Osteocyte (in vitro differentiated cells): ENCODE measurements around the gene UBXN11. TPM values are rescaled to one million over a fixed set of nuclear protein-coding genes. Genes with fewer than 3 reads are reported as not detected.
A peak's percentile ranks its signal among the peaks of the same experiment; 100 is the strongest.

Experiments used
- DNase-seq: peaks from one replicate; pipeline ENCODE4 v3.0.0; 2021; ENCODE audit warnings: mixed read lengths; ENCODE audit not compliant: unreplicated experiment; ENCODE audit errors: extremely low spot score
- H3K27ac Mint-ChIP-seq: one replicate; pipeline ENCODE4 v1.8.0; 2021; ENCODE audit warnings: mild to moderate bottlenecking, mixed read lengths; ENCODE audit not compliant: unreplicated experiment
- H3K27me3 Mint-ChIP-seq: one replicate; pipeline ENCODE4 v1.8.0; 2021; ENCODE audit warnings: mixed read lengths; ENCODE audit not compliant: unreplicated experiment
- H3K36me3 Mint-ChIP-seq: one replicate; pipeline ENCODE4 v1.8.0; 2021; ENCODE audit warnings: mixed read lengths; ENCODE audit not compliant: unreplicated experiment
- H3K4me1 Mint-ChIP-seq: one replicate; pipeline ENCODE4 v1.8.0; 2021; ENCODE audit warnings: mixed read lengths; ENCODE audit not compliant: unreplicated experiment
- H3K4me3 Mint-ChIP-seq: one replicate; pipeline ENCODE4 v1.8.0; 2021; ENCODE audit warnings: mild to moderate bottlenecking, moderate library complexity, mixed read lengths; ENCODE audit not compliant: unreplicated experiment
- H3K9me3 Mint-ChIP-seq: one replicate; pipeline ENCODE4 v1.8.0; 2021; ENCODE audit warnings: mixed read lengths; ENCODE audit not compliant: unreplicated experiment
- CTCF ChIP-seq: fragments of 200-600 bp; sonication (generic); IDR thresholded peaks from 2 replicates; pipeline ENCODE4 v1.5.0; 2021; ENCODE audit warnings: antibody characterized with exemption, mild to moderate bottlenecking, moderate library complexity
- total RNA-seq: library from RNA; stranded (reverse); gene quantifications from 2 replicates; pipeline ENCODE4 v1.2.1, GENCODE V29; 2021

The UBXN11 gene
- total RNA-seq, 1 donor from 2014 or later: 17.0 TPM

GRCh38 chr1:26239936-26240335 is 66.5 kb downstream of the UBXN11 start:
- no peak for DNase-seq
- Mint-ChIP-seq H3K27me3 (no peaks in the 10 kb centered on the region), H3K36me3 (peaks cover 11% of the 10 kb centered on the region), H3K27ac (peak overlapping the region; percentile 79), H3K9me3 (no peaks in the 10 kb centered on the region), H3K4me1 (peaks cover 46% of the 10 kb centered on the region), H3K4me3 (peak overlapping the region; percentile 19)
- no peak for TF ChIP-seq CTCF

GRCh38 chr1:26237230-26237966 is 69.0 kb downstream of the UBXN11 start:
- Mint-ChIP-seq H3K9me3 (no peaks in the 10 kb centered on the region), H3K27me3 (no peaks in the 10 kb centered on the region), H3K4me3 (peak overlapping the region; percentile 12), H3K4me1 (peaks cover 50% of the 10 kb centered on the region), H3K27ac (peak overlapping the region; percentile 78), H3K36me3 (peaks cover 2% of the 10 kb centered on the region)
- TF ChIP-seq CTCF: no peak
- no peak for DNase-seq

- H3K27ac Mint-ChIP-seq: peak overlapping the region; percentile 97
- H3K36me3 Mint-ChIP-seq: no peaks in the 10 kb centered on the region
- no peaks in the 10 kb centered on the region for H3K9me3 Mint-ChIP-seq
- H3K4me3 Mint-ChIP-seq: peak overlapping the region; percentile 90
- DNase-seq: no peak
- H3K27me3 Mint-ChIP-seq: no peaks in the 10 kb centered on the region
- H3K4me1 Mint-ChIP-seq: peaks cover 40% of the 10 kb centered on the region
- TF ChIP-seq CTCF: no peak
Observed at GRCh38 chr1:26234644-26235370, 71.6 kb downstream of the UBXN11 start.

GRCh38 chr1:26233903-26234643 is 72.4 kb downstream of the UBXN11 start, which contains the start of gene CEP85:
Gene CEP85, plus strand, starts transcription at chr1:26234200. Its CDS starts 5,584 bp downstream, at chr1:26239784.
- Mint-ChIP-seq H3K9me3 (no peaks in the 10 kb centered on the region), H3K27ac (peak within 1 kb of the TSS; percentile 97), H3K36me3 (no peaks in the 10 kb centered on the region), H3K4me1 (peaks cover 36% of the 10 kb centered on the region), H3K4me3 (peak within 1 kb of the TSS; percentile 90), H3K27me3 (no peaks in the 10 kb centered on the region)
- DNase-seq: peak; percentile 99
- TF ChIP-seq CTCF: peak; percentile 84

Other genes starting within 250 kb of the UBXN11 start
- 0.21 TPM in 1 of 2 replicates, not detected in the other for gene TRIM63, start 239.0 kb downstream of the UBXN11 start, total RNA-seq
- 7.6 and 7.8 TPM in 2 replicates for gene PDIK1L, start 194.8 kb downstream of the UBXN11 start, total RNA-seq
- gene FAM110D, start 147.6 kb downstream of the UBXN11 start, total RNA-seq: not detected in 2 replicates
- gene C1orf232, start 137.7 kb downstream of the UBXN11 start, total RNA-seq: not detected in 2 replicates
- 26.8 and 28.6 TPM in 2 replicates for gene ZNF593, start 136.7 kb downstream of the UBXN11 start, total RNA-seq
- not detected in 2 replicates for gene ZNF593OS, start 134.8 kb downstream of the UBXN11 start, total RNA-seq
- gene CNKSR1, start 129.1 kb downstream of the UBXN11 start, total RNA-seq: 0.89 and 1.1 TPM in 2 replicates
- not detected in 2 replicates for gene CATSPER4, start 116.0 kb downstream of the UBXN11 start, total RNA-seq
- 16.5 and 17.7 TPM in 2 replicates for gene CEP85, start 72.4 kb downstream of the UBXN11 start, total RNA-seq
- 138 and 140 TPM in 2 replicates for gene SH3BGRL3, start 26.6 kb downstream of the UBXN11 start, total RNA-seq
- gene CD52, start 11.3 kb upstream of the UBXN11 start, total RNA-seq: not detected in 2 replicates
- gene CRYBG2, start 47.5 kb upstream of the UBXN11 start, total RNA-seq: not detected in 2 replicates
- gene ZNF683, start 66.1 kb upstream of the UBXN11 start, total RNA-seq: not detected in 2 replicates
- gene LIN28A, start 104.2 kb upstream of the UBXN11 start, total RNA-seq: not detected in 2 replicates
- 50.4 and 53.9 TPM in 2 replicates for gene DHDDS, start 125.7 kb upstream of the UBXN11 start, total RNA-seq
- gene HMGN2, start 165.8 kb upstream of the UBXN11 start, total RNA-seq: 295 and 296 TPM in 2 replicates
- gene RPS6KA1, start 223.1 kb upstream of the UBXN11 start, total RNA-seq: 4.4 TPM in 2 replicates